GM23338 (cell line): ENCODE measurements around the gene TMEM117. TPM values are rescaled to one million over a fixed set of nuclear protein-coding genes. Genes with fewer than 3 reads are reported as not detected.

ENCODE experiments used
- ATAC-seq: fragments of 200-7000 bp; cut with Tn5 transposase; 3 replicates; pipeline ENCODE4 v1.9.1; 2020
- DNase-seq: peaks from one replicate; pipeline ENCODE4 v3.0.0-alpha.2; 2015; ENCODE audit warnings: low spot score
- H2AFZ ChIP-seq: fragments of 200-600 bp; sonication (generic); 2 replicates; pipeline ENCODE4 v1.8.0; 2016; ENCODE audit warnings: antibody characterized with exemption, mild to moderate bottlenecking, moderate library complexity
- H3F3A ChIP-seq: fragments of 200-600 bp; sonication (generic); replicated peaks from 2 replicates; pipeline ENCODE4 v1.8.0; 2017; ENCODE audit warnings: antibody characterized with exemption, mixed run types, low read depth
- H3K27ac ChIP-seq: fragments of 200-600 bp; sonication (generic); 2 replicates; pipeline ENCODE4 v1.6.1; 2016; ENCODE audit warnings: low read depth
- H3K27me3 ChIP-seq: fragments of 200-600 bp; sonication (generic); 2 replicates; pipeline ENCODE4 v1.8.0; 2016; ENCODE audit warnings: mild to moderate bottlenecking, mixed run types, moderate library complexity; ENCODE audit not compliant: insufficient read depth
- H3K36me3 ChIP-seq: fragments of 200-600 bp; sonication (generic); 2 replicates; pipeline ENCODE4 v1.8.0; 2016; ENCODE audit warnings: mild to moderate bottlenecking; ENCODE audit not compliant: insufficient read depth
- H3K4me1 ChIP-seq: fragments of 200-600 bp; sonication (generic); 2 replicates; pipeline ENCODE4 v1.8.0; 2016; ENCODE audit warnings: mild to moderate bottlenecking, moderate library complexity; ENCODE audit not compliant: insufficient read depth
- H3K4me2 ChIP-seq: fragments of 200-600 bp; sonication (generic); 2 replicates; pipeline ENCODE4 v1.7.1; 2017; ENCODE audit warnings: mixed run types
- H3K4me3 ChIP-seq: fragments of 200-600 bp; sonication (generic); 2 replicates; pipeline ENCODE4 v1.6.1; 2016; ENCODE audit warnings: mixed run types
- H3K79me2 ChIP-seq: fragments of 200-600 bp; sonication (generic); replicated peaks from 2 replicates; pipeline ENCODE4 v1.8.0; 2017; ENCODE audit warnings: mild to moderate bottlenecking; ENCODE audit not compliant: insufficient read depth
- H3K9me2 ChIP-seq: fragments of 200-600 bp; sonication (generic); 2 replicates; pipeline ENCODE4 v1.8.0; 2017; ENCODE audit not compliant: insufficient read depth
- H4K20me1 ChIP-seq: fragments of 200-600 bp; sonication (generic); replicated peaks from 2 replicates; pipeline ENCODE4 v1.8.0; 2017; ENCODE audit warnings: mild to moderate bottlenecking; ENCODE audit not compliant: insufficient read depth
- H3K27ac Mint-ChIP-seq: 2 replicates; pipeline ENCODE4 v1.8.0; 2020; ENCODE audit warnings: inconsistent platforms, mild to moderate bottlenecking, moderate library complexity, mixed read lengths
- H3K27me3 Mint-ChIP-seq: 3 replicates; pipeline ENCODE4 v1.8.0; 2022; ENCODE audit warnings: low read depth, mild to moderate bottlenecking, moderate library complexity, mixed read lengths, inconsistent platforms; ENCODE audit not compliant: insufficient read depth, poor library complexity
- H3K36me3 Mint-ChIP-seq: 3 replicates; pipeline ENCODE4 v1.8.0; 2021; ENCODE audit warnings: low read depth, mild to moderate bottlenecking, inconsistent platforms, moderate library complexity, mixed read lengths
- H3K4me1 Mint-ChIP-seq: 3 replicates; pipeline ENCODE4 v1.8.0; 2020; ENCODE audit warnings: mild to moderate bottlenecking, inconsistent platforms, mixed read lengths
- H3K4me3 Mint-ChIP-seq: 3 replicates; pipeline ENCODE4 v1.8.0; 2021; ENCODE audit warnings: moderate library complexity, mild to moderate bottlenecking, inconsistent platforms, mixed read lengths
- H3K9me3 Mint-ChIP-seq: 3 replicates; pipeline ENCODE4 v1.8.0; 2020; ENCODE audit warnings: moderate library complexity, mild to moderate bottlenecking, inconsistent platforms, mixed read lengths
- CREB1 ChIP-seq: fragments of 250-450 bp; sonication (Bioruptor Pico); IDR thresholded peaks from 2 replicates; pipeline ENCODE4 v1.5.0; 2020; ENCODE audit warnings: low read depth, mild to moderate bottlenecking, moderate library complexity
- CTCF ChIP-seq, 2 experiments: fragments of 200-600 bp in 1 of 2; sonication (generic) in 1 of 2; conservative IDR thresholded peaks; 2 replicates each; pipeline versions ENCODE4 v1.5.1 to v1.6.1; 2016 to 2017; ENCODE audit warnings: antibody characterized with exemption in 2 of 2, low read depth in 2 of 2, mild to moderate bottlenecking in 2 of 2, moderate library complexity in 1 of 2
- EZH2phosphoT487 ChIP-seq: fragments of 200-600 bp; sonication (generic); IDR thresholded peaks from one replicate; pipeline ENCODE4 v1.8.1; 2018; ENCODE audit warnings: antibody characterized with exemption; ENCODE audit not compliant: unreplicated experiment
- JUNB ChIP-seq: IDR thresholded peaks from one replicate; pipeline ENCODE4 v1.6.1; 2016; ENCODE audit warnings: antibody characterized with exemption; ENCODE audit not compliant: unreplicated experiment
- NANOG ChIP-seq: IDR thresholded peaks from 2 replicates; pipeline ENCODE4 v1.6.1; 2016; ENCODE audit warnings: antibody characterized with exemption, borderline replicate concordance
- POLR2AphosphoS5 ChIP-seq: IDR thresholded peaks from 2 replicates; pipeline ENCODE4 v1.6.1; 2016; ENCODE audit warnings: antibody characterized with exemption, low read depth
- STAT1 ChIP-seq: IDR thresholded peaks from one replicate; pipeline ENCODE4 v1.6.1; 2016; ENCODE audit warnings: antibody characterized with exemption; ENCODE audit not compliant: unreplicated experiment
- ZNF114 ChIP-seq: fragments of 250-450 bp; sonication (Bioruptor Pico); IDR thresholded peaks from 2 replicates; pipeline ENCODE4 v1.5.0; 2020; ENCODE audit warnings: mild to moderate bottlenecking, moderate library complexity
- ZNF331 ChIP-seq: fragments of 250-450 bp; sonication (Bioruptor Pico); IDR thresholded peaks from 2 replicates; pipeline ENCODE4 v1.5.0; 2020; ENCODE audit warnings: low read depth, mild to moderate bottlenecking, moderate library complexity
- polyA plus RNA-seq: library from polyadenylated mRNA; unstranded; fragments of >200 nt; fragmentation: Nextera tagmentation; extraction: Ambion mirVana; gene quantifications from 2 replicates; pipeline ENCODE4 v1.2.1, GENCODE V29; 2016
- total RNA-seq: library from RNA; depleted of rRNA; stranded (reverse); fragments of >200 nt; shearing (Covaris generic); gene quantifications from 2 replicates; pipeline ENCODE4 v1.2.3, GENCODE V29; 2014
- TF ChIP-seq, protein P1 (sequence below): IDR thresholded peaks from 2 replicates; pipeline ENCODE4 v1.6.1; 2016; ENCODE audit warnings: antibody characterized with exemption
- TF ChIP-seq, protein P2 (sequence below): IDR thresholded peaks from one replicate; pipeline ENCODE4 v1.6.1; 2018; ENCODE audit warnings: antibody characterized with exemption; ENCODE audit not compliant: unreplicated experiment

Gene TMEM117
- total and polyA plus RNA-seq, 2 experiments from 2014 or later, result 0.94 to 1.6 TPM

- Histone ChIP-seq H3K36me3 (no peaks in the 10 kb centered on the region), H3F3A (no peaks in the 10 kb centered on the region), H3K4me2 (no peak overlapping the region), H3K4me1 (peaks cover 9% of the 10 kb centered on the region), H3K79me2 (no peaks in the 10 kb centered on the region), H3K27me3 (no peaks in the 10 kb centered on the region), H3K4me3 (no peak overlapping the region), H2AFZ (no peak overlapping the region), H3K27ac (no peak overlapping the region), H3K9me2 (no peaks in the 10 kb centered on the region), H4K20me1 (no peaks in the 10 kb centered on the region)
- no peak for TF ChIP-seq NANOG
- TF ChIP-seq CTCF (conservative IDR thresholded peaks at IDR 0.05; ENCODE audit: low read depth in 2 of 2), result no peak
- TF ChIP-seq, protein P1, sequence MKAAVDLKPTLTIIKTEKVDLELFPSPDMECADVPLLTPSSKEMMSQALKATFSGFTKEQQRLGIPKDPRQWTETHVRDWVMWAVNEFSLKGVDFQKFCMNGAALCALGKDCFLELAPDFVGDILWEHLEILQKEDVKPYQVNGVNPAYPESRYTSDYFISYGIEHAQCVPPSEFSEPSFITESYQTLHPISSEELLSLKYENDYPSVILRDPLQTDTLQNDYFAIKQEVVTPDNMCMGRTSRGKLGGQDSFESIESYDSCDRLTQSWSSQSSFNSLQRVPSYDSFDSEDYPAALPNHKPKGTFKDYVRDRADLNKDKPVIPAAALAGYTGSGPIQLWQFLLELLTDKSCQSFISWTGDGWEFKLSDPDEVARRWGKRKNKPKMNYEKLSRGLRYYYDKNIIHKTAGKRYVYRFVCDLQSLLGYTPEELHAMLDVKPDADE, result no peak
- H3K9me3 Mint-ChIP-seq, result no peaks in the 10 kb centered on the region
- no peak for ATAC-seq
- DNase-seq, result no peak
- H3K4me1 Mint-ChIP-seq, result peaks cover 19% of the 10 kb centered on the region
- no peaks in the 10 kb centered on the region for H3K27me3 Mint-ChIP-seq
- no peak overlapping the region for H3K4me3 Mint-ChIP-seq
- no peaks in the 10 kb centered on the region for H3K36me3 Mint-ChIP-seq
- H3K27ac Mint-ChIP-seq, result no peak overlapping the region
These were observed 551.7 kb downstream of the TMEM117 start for GRCh38 chr12:44387581-44387980.

GRCh38 chr12:44389038-44389437 is 553.2 kb downstream of the TMEM117 start:
- Mint-ChIP-seq H3K9me3 (no peaks in the 10 kb centered on the region), H3K4me1 (peaks cover 15% of the 10 kb centered on the region), H3K36me3 (no peaks in the 10 kb centered on the region), H3K4me3 (no peak overlapping the region), H3K27ac (no peak overlapping the region), H3K27me3 (no peaks in the 10 kb centered on the region)
- ATAC-seq, result no peak
- no peaks in the 10 kb centered on the region for H3K36me3 ChIP-seq
- no peaks in the 10 kb centered on the region for H3F3A ChIP-seq
- H4K20me1 ChIP-seq, result no peaks in the 10 kb centered on the region
- H2AFZ ChIP-seq, result no peak overlapping the region
- H3K4me2 ChIP-seq, result no peak overlapping the region
- H3K9me2 ChIP-seq, result no peaks in the 10 kb centered on the region; the same call in 1 of the 2 replicates
- DNase-seq, result no peak
- H3K27me3 ChIP-seq, result no peaks in the 10 kb centered on the region
- no peaks in the 10 kb centered on the region for H3K79me2 ChIP-seq
- H3K27ac ChIP-seq, result no peak overlapping the region
- no peak overlapping the region for H3K4me3 ChIP-seq
- peaks cover 5% of the 10 kb centered on the region for H3K4me1 ChIP-seq
- TF ChIP-seq JUNB, result no peak
- TF ChIP-seq, protein P2, sequence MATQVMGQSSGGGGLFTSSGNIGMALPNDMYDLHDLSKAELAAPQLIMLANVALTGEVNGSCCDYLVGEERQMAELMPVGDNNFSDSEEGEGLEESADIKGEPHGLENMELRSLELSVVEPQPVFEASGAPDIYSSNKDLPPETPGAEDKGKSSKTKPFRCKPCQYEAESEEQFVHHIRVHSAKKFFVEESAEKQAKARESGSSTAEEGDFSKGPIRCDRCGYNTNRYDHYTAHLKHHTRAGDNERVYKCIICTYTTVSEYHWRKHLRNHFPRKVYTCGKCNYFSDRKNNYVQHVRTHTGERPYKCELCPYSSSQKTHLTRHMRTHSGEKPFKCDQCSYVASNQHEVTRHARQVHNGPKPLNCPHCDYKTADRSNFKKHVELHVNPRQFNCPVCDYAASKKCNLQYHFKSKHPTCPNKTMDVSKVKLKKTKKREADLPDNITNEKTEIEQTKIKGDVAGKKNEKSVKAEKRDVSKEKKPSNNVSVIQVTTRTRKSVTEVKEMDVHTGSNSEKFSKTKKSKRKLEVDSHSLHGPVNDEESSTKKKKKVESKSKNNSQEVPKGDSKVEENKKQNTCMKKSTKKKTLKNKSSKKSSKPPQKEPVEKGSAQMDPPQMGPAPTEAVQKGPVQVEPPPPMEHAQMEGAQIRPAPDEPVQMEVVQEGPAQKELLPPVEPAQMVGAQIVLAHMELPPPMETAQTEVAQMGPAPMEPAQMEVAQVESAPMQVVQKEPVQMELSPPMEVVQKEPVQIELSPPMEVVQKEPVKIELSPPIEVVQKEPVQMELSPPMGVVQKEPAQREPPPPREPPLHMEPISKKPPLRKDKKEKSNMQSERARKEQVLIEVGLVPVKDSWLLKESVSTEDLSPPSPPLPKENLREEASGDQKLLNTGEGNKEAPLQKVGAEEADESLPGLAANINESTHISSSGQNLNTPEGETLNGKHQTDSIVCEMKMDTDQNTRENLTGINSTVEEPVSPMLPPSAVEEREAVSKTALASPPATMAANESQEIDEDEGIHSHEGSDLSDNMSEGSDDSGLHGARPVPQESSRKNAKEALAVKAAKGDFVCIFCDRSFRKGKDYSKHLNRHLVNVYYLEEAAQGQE, result no peak
- no peak for TF ChIP-seq EZH2phosphoT487
- TF ChIP-seq POLR2AphosphoS5, result no peak
- no peak for TF ChIP-seq CREB1
- no peak for TF ChIP-seq ZNF114 (CRISPR knock-in tag)
- TF ChIP-seq ZNF331 (CRISPR knock-in tag), result no peak
- TF ChIP-seq, protein P1, result no peak
- no peak for TF ChIP-seq STAT1
- no peak for TF ChIP-seq NANOG
